ENCODE results near the gene AGBL3.
"Not testable (repeated sequence)": the region's sequence is repeated elsewhere in the genome, so short reads cannot be mapped to it uniquely, and the experiment has no call there.

The AGBL3 gene

GRCh38 chr7:135169141-135169963, 183.0 kb downstream of the AGBL3 start:
- no peak for DNase-seq

GRCh38 chr7:135169964-135170273, 183.6 kb downstream of the AGBL3 start:
- no peak for DNase-seq

GRCh38 chr7:135170274-135170997, 184.1 kb downstream of the AGBL3 start, which contains the start of gene CYREN:
TSS of gene CYREN (minus strand) at chr7:135170707. CDS start at chr7:135168922, 1,785 bp downstream.
- peak; percentile 87 for DNase-seq

- not testable (repeated sequence) for DNase-seq
Measured at GRCh38 chr7:135170998-135171481, 184.7 kb downstream of the AGBL3 start.

- not testable (repeated sequence) for DNase-seq
Measured at GRCh38 chr7:135171581-135172291, 185.4 kb downstream of the AGBL3 start.

GRCh38 chr7:135173916-135174315, 187.6 kb downstream of the AGBL3 start:
- not testable (repeated sequence) for DNase-seq

- no peak for DNase-seq
Measured at GRCh38 chr7:135174941-135175340, 188.6 kb downstream of the AGBL3 start.

- DNase-seq, result no peak
Measured at GRCh38 chr7:135175931-135176330, 189.6 kb downstream of the AGBL3 start.

- no peak for DNase-seq
Measured at GRCh38 chr7:135177028-135177696, 190.9 kb downstream of the AGBL3 start.

GRCh38 chr7:135178364-135178763, 192.1 kb downstream of the AGBL3 start:
- DNase-seq, result no peak

- no peak for DNase-seq
Measured at GRCh38 chr7:135179321-135179925, 193.1 kb downstream of the AGBL3 start.

- no peak for DNase-seq
Measured at GRCh38 chr7:135180122-135180521, 193.8 kb downstream of the AGBL3 start.

- DNase-seq, result no peak
Measured at GRCh38 chr7:135181261-135181928, 195.1 kb downstream of the AGBL3 start.

GRCh38 chr7:135181929-135182678, 195.8 kb downstream of the AGBL3 start:
- DNase-seq, result no peak

GRCh38 chr7:135183478-135183877, 197.2 kb downstream of the AGBL3 start:
- no peak for DNase-seq

- no peak for DNase-seq
Measured at GRCh38 chr7:135184254-135184841, 198.0 kb downstream of the AGBL3 start.

All from SHP77 treated with DMSO at 0.1 percent for 48 hours (cell line).